WTC11 (cell line): ENCODE results near the gene ABHD3. TPM values are rescaled to one million over a fixed set of nuclear protein-coding genes. Genes with fewer than 3 reads are reported as not detected.
"Not testable (repeated sequence)": the region's sequence is repeated elsewhere in the genome, so short reads cannot be mapped to it uniquely, and the experiment has no call there.

Experiments
- ATAC-seq: fragments of 200-7000 bp; cut with Tn5 transposase; 2 replicates; pipeline ENCODE4 v1.10.0; 2021; ENCODE audit warnings: mild to moderate bottlenecking, moderate library complexity
- CTCF ChIA-PET: fragments of 300-600 bp; sonication (Branson Sonifier 250); formaldehyde crosslinking; loops from one replicate; lab custom pipeline; 2021; ENCODE audit warnings: antibody characterized with exemption; lab: Charles Lee
- POLR2A ChIA-PET: fragments of 350-600 bp; sonication (Branson Sonifier 250); formaldehyde crosslinking; loops from one replicate; lab custom pipeline; 2021; ENCODE audit warnings: antibody characterized with exemption; lab: Charles Lee
- DNase-seq: peaks from one replicate; pipeline ENCODE4 v3.0.0; 2021; ENCODE audit warnings: low spot score
- H3K27ac Mint-ChIP-seq: 2 replicates; pipeline ENCODE4 v1.8.0; 2021; ENCODE audit warnings: mixed read lengths
- H3K27me3 Mint-ChIP-seq: 2 replicates; pipeline ENCODE4 v1.8.0; 2021; ENCODE audit warnings: low read depth, mild to moderate bottlenecking, moderate library complexity, mixed read lengths
- H3K36me3 Mint-ChIP-seq: 2 replicates; pipeline ENCODE4 v1.8.0; 2021; ENCODE audit warnings: mixed read lengths
- H3K4me1 Mint-ChIP-seq: 2 replicates; pipeline ENCODE4 v1.8.0; 2022; ENCODE audit warnings: mixed read lengths
- H3K4me3 Mint-ChIP-seq: 2 replicates; pipeline ENCODE4 v1.8.0; 2021; ENCODE audit warnings: mild to moderate bottlenecking, moderate library complexity, mixed read lengths
- H3K9me3 Mint-ChIP-seq: 2 replicates; pipeline ENCODE4 v1.8.0; 2021; ENCODE audit warnings: mixed read lengths
- ELF4 ChIP-seq: sonication (generic); formaldehyde crosslinking; IDR thresholded peaks from 2 replicates; pipeline ENCODE4 v1.8.1; 2022; ENCODE audit warnings: low read depth, mild to moderate bottlenecking, moderate library complexity, missing genetic modification reagents
- EMX1 ChIP-seq: fragments of 250-450 bp; sonication (Bioruptor Pico); IDR thresholded peaks from 2 replicates; pipeline ENCODE4 v1.8.0; 2021; ENCODE audit warnings: mild to moderate bottlenecking
- ETV6 ChIP-seq: sonication (generic); formaldehyde crosslinking; IDR thresholded peaks from 2 replicates; pipeline ENCODE4 v1.8.1; 2022; ENCODE audit warnings: mild to moderate bottlenecking, missing genetic modification reagents
- FOXK1 ChIP-seq: sonication (generic); formaldehyde crosslinking; IDR thresholded peaks from 2 replicates; pipeline ENCODE4 v1.8.0; 2022; ENCODE audit warnings: mild to moderate bottlenecking, moderate library complexity, missing genetic modification reagents
- FOXP1 ChIP-seq: sonication (generic); formaldehyde crosslinking; IDR thresholded peaks from 2 replicates; pipeline ENCODE4 v1.8.0; 2022; ENCODE audit warnings: missing genetic modification reagents, mild to moderate bottlenecking, moderate library complexity, borderline replicate concordance
- GABPB1 ChIP-seq: sonication (generic); formaldehyde crosslinking; IDR thresholded peaks from 2 replicates; pipeline ENCODE4 v1.8.1; 2023; ENCODE audit warnings: mild to moderate bottlenecking, missing genetic modification reagents
- JAZF1 ChIP-seq: fragments of 250-450 bp; sonication (Bioruptor Pico); IDR thresholded peaks from 2 replicates; pipeline ENCODE4 v1.9.0; 2021; ENCODE audit warnings: moderate library complexity, mild to moderate bottlenecking, inconsistent platforms
- total RNA-seq: library from RNA; stranded (reverse); gene quantifications from 3 replicates; pipeline ENCODE4 v1.2.3, GENCODE V29; 2021
- TF ChIP-seq, protein P1 (sequence below): sonication (generic); formaldehyde crosslinking; IDR thresholded peaks from 2 replicates; pipeline ENCODE4 v1.8.0; 2023; ENCODE audit warnings: mild to moderate bottlenecking, missing genetic modification reagents
- TF ChIP-seq, protein P2 (sequence below): fragments of 250-450 bp; sonication (Bioruptor Pico); IDR thresholded peaks from 2 replicates; pipeline ENCODE4 v2.1.2; 2022; ENCODE audit warnings: mild to moderate bottlenecking, moderate library complexity
- TF ChIP-seq, protein P3 (sequence below): sonication (generic); formaldehyde crosslinking; IDR thresholded peaks from 2 replicates; pipeline ENCODE4 v1.8.1; 2023; ENCODE audit warnings: mild to moderate bottlenecking, missing genetic modification reagents, borderline replicate concordance
- TF ChIP-seq, protein P4 (sequence below): sonication (generic); formaldehyde crosslinking; IDR thresholded peaks from 2 replicates; pipeline ENCODE4 v1.8.0; 2022; ENCODE audit warnings: mild to moderate bottlenecking, missing genetic modification reagents
- TF ChIP-seq, protein P5 (sequence below): fragments of 250-450 bp; sonication (Bioruptor Pico); conservative IDR thresholded peaks from 2 replicates; pipeline ENCODE4 v1.9.0; 2021; ENCODE audit warnings: mild to moderate bottlenecking
- TF ChIP-seq, protein P6 (sequence below): sonication (generic); formaldehyde crosslinking; IDR thresholded peaks from 2 replicates; pipeline ENCODE4 v1.8.0; 2022; ENCODE audit warnings: mild to moderate bottlenecking, missing genetic modification reagents
- TF ChIP-seq, protein P7 (sequence below): sonication (generic); formaldehyde crosslinking; IDR thresholded peaks from 2 replicates; pipeline ENCODE4 v1.8.1; 2023; ENCODE audit warnings: mild to moderate bottlenecking, missing genetic modification reagents, moderate library complexity

The ABHD3 gene
- total RNA-seq, 1 experiment from 2014 or later: 11.1 TPM

DNA sequence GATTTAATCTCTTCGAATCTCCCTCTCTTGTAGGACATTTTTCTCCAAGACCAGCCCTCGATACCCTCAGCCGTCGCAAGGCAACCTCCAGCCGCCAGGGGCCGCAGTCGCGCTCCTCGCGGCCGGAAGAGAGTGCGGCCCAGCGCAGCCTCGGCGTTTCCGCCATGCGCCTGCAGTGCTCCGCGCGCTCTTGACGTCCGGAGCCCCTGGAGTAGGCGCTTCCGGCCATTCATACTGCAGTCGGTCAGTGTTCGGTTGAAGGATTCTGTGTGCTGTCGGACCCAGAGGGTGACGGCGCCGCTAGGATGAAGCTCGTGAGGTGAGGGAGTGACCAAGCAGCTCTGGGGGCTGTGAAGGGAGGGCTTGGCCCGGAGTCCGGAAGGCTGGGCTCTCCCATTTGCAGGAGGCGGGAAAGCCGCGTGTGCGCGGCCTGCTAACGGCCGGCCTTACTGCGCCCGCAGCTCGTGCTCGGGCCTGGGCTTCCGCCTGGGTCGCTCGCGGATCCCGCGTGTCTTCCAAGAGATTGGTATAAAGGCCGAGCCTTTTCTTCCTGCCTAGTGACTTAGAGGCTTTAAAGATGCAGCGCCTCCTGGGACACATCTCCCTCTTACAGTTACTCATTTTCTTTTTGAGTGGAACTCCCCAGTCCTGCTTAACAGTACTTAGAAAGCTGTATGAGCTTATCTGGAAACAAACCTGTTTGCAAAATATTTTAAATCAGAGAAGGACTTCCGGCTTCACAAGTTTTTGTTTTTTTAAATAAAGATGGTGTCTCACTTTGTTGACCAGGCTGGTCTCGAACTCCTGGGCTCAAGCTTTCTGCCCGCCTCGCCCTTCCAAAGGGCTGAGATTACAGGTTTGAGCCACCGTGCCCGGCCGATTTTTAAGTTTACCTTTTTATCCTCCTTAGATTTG is 92.2 kb downstream of the ABHD3 start, which contains the start of gene SNRPD1 (continued):
- TF ChIP-seq ELF4 (CRISPR knock-in tag) (no peak), EMX1 (CRISPR knock-in tag) (0 out of 2 replicates have a peak, but pooled peaks have one; percentile 39), GABPB1 (peak; percentile 93), JAZF1 (CRISPR knock-in tag) (no peak), ETV6 (CRISPR knock-in tag) (peak; percentile 97; the same call in 1 of the 2 replicates)
- TF ChIP-seq, protein P1, sequence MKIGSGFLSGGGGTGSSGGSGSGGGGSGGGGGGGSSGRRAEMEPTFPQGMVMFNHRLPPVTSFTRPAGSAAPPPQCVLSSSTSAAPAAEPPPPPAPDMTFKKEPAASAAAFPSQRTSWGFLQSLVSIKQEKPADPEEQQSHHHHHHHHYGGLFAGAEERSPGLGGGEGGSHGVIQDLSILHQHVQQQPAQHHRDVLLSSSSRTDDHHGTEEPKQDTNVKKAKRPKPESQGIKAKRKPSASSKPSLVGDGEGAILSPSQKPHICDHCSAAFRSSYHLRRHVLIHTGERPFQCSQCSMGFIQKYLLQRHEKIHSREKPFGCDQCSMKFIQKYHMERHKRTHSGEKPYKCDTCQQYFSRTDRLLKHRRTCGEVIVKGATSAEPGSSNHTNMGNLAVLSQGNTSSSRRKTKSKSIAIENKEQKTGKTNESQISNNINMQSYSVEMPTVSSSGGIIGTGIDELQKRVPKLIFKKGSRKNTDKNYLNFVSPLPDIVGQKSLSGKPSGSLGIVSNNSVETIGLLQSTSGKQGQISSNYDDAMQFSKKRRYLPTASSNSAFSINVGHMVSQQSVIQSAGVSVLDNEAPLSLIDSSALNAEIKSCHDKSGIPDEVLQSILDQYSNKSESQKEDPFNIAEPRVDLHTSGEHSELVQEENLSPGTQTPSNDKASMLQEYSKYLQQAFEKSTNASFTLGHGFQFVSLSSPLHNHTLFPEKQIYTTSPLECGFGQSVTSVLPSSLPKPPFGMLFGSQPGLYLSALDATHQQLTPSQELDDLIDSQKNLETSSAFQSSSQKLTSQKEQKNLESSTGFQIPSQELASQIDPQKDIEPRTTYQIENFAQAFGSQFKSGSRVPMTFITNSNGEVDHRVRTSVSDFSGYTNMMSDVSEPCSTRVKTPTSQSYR (CRISPR knock-in tag): no peak
- TF ChIP-seq, protein P2, sequence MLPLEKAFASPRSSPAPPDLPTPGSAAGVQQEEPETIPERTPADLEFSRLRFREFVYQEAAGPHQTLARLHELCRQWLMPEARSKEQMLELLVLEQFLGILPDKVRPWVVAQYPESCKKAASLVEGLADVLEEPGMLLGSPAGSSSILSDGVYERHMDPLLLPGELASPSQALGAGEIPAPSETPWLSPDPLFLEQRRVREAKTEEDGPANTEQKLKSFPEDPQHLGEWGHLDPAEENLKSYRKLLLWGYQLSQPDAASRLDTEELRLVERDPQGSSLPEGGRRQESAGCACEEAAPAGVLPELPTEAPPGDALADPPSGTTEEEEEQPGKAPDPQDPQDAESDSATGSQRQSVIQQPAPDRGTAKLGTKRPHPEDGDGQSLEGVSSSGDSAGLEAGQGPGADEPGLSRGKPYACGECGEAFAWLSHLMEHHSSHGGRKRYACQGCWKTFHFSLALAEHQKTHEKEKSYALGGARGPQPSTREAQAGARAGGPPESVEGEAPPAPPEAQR (CRISPR knock-in tag): no peak
- TF ChIP-seq, protein P3, sequence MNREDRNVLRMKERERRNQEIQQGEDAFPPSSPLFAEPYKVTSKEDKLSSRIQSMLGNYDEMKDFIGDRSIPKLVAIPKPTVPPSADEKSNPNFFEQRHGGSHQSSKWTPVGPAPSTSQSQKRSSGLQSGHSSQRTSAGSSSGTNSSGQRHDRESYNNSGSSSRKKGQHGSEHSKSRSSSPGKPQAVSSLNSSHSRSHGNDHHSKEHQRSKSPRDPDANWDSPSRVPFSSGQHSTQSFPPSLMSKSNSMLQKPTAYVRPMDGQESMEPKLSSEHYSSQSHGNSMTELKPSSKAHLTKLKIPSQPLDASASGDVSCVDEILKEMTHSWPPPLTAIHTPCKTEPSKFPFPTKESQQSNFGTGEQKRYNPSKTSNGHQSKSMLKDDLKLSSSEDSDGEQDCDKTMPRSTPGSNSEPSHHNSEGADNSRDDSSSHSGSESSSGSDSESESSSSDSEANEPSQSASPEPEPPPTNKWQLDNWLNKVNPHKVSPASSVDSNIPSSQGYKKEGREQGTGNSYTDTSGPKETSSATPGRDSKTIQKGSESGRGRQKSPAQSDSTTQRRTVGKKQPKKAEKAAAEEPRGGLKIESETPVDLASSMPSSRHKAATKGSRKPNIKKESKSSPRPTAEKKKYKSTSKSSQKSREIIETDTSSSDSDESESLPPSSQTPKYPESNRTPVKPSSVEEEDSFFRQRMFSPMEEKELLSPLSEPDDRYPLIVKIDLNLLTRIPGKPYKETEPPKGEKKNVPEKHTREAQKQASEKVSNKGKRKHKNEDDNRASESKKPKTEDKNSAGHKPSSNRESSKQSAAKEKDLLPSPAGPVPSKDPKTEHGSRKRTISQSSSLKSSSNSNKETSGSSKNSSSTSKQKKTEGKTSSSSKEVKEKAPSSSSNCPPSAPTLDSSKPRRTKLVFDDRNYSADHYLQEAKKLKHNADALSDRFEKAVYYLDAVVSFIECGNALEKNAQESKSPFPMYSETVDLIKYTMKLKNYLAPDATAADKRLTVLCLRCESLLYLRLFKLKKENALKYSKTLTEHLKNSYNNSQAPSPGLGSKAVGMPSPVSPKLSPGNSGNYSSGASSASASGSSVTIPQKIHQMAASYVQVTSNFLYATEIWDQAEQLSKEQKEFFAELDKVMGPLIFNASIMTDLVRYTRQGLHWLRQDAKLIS (CRISPR knock-in tag): no peak
- TF ChIP-seq, protein P4, sequence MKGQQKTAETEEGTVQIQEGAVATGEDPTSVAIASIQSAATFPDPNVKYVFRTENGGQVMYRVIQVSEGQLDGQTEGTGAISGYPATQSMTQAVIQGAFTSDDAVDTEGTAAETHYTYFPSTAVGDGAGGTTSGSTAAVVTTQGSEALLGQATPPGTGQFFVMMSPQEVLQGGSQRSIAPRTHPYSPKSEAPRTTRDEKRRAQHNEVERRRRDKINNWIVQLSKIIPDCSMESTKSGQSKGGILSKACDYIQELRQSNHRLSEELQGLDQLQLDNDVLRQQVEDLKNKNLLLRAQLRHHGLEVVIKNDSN (CRISPR knock-in tag): peak; percentile 65; the same call in 1 of the 2 replicates

DNA sequence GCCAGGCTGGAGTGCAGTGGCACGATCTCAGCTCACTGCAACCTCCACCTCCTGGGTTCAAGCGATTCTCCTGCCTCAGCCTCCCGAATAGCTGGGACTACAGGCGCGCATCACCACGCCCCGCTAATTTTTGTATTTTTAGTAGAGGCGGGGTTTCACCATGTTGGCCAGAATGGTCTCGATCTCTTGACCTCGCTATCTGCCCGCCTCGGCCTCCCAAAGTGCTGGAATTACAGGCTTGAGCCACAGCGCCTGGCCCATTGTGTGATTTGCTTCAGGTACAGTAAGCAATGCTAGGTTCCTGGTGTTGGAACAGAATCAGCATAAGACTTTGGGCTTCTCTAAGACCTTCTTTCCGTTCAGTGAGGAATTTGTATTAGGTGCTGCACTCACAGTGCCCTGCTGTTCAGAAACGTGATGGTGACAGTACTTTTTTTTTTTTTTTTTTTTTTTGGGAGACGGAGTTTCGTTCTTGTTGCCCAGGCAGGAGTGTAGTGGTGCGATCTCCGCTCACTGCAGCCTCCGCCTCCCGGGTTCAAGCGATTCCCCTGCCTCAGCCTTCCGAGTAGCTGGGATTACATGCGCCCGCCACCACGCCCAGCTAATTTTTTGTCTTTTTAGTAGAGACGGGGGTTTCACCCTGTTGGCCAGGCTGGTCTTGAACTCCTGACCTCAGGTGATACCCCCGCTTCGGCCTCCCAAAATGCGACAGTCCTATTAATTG is 93.0 kb downstream of the ABHD3 start:
- Mint-ChIP-seq H3K36me3 (peaks cover 23% of the 10 kb centered on the region), H3K4me1 (peaks cover 19% of the 10 kb centered on the region), H3K4me3 (peak overlapping the region; percentile 97), H3K27ac (peak overlapping the region; percentile 99), H3K9me3 (peaks cover 12% of the 10 kb centered on the region)
- not testable (repeated sequence) for H3K27me3 Mint-ChIP-seq, DNase-seq
- peak; percentile 9 for ATAC-seq
- ChIA-PET POLR2A (interaction anchor here (3.6 kb wide), 1 partner anchor 11 kb away, joined by 24 read pairs; the partner anchor contains the start of gene ESCO1), CTCF (interaction anchor here (0.7 to 6.3 kb wide), 4 partner anchors 11 to 1531 kb away, joined by 3 to 86 read pairs (median 4); partner anchors contain the start of gene ESCO1)

DNA sequence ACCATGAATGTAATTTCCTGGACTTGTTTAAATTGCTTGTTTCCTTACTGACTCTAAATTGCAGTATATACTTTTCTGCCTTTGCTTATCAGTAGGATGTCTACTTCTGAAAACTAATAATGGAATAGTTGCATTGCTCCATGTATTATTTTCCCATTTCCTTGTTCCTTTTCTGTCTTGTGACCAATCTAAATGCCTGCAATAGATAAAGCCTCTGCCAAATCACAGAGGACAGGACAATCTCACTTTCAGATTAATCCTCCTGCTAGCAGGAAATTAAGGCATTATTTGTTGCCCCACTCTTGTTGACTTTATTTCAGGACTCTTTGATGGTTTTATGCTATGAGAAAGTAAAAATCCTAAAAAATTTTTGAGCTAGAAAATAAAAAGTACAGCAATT is 99.4 kb downstream of the ABHD3 start:
- H3K36me3 Mint-ChIP-seq: no peaks in the 10 kb centered on the region
- H3K27me3 Mint-ChIP-seq: peaks cover 11% of the 10 kb centered on the region
- DNase-seq (no peak), ATAC-seq (no peak)
- POLR2A ChIA-PET: no interaction called here
- H3K4me1 Mint-ChIP-seq: peaks cover 2% of the 10 kb centered on the region; the same call in 1 of the 2 replicates
- H3K4me3 Mint-ChIP-seq: no peak overlapping the region
- TF ChIP-seq FOXK1 (CRISPR knock-in tag): no peak
- TF ChIP-seq, protein P5, sequence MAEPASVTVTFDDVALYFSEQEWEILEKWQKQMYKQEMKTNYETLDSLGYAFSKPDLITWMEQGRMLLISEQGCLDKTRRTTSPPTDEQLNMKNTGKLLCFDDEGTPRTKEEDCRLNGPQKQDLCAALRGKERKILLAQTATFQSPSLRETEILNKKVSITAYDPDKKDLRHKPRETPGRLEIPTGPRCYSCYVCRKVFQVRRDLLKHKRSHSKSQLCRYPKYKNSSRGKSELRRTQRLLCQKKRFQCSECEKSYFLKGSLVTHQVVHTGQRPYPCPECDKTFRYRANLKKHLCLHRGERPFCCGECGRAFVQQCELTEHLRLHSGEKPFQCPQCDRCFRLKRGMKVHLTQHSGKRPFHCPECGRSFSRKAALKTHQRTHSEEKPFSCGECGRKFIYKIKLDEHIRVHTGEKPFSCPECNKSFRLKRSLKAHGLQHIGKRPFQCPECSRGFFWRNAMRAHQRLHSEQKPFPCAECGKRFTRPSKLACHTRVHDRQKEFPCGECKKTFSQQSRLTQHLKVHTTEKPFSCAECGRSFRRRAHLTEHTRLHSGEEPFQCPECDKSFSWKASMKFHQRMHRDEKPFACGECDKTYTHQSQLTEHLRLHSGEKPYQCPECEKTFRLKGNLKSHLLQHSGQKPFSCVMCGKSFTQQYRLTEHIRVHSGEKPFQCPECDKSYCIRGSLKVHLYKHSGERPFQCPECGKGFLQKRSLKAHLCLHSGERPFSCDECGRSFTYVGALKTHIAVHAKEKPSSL (CRISPR knock-in tag): no peak
- TF ChIP-seq, protein P6, sequence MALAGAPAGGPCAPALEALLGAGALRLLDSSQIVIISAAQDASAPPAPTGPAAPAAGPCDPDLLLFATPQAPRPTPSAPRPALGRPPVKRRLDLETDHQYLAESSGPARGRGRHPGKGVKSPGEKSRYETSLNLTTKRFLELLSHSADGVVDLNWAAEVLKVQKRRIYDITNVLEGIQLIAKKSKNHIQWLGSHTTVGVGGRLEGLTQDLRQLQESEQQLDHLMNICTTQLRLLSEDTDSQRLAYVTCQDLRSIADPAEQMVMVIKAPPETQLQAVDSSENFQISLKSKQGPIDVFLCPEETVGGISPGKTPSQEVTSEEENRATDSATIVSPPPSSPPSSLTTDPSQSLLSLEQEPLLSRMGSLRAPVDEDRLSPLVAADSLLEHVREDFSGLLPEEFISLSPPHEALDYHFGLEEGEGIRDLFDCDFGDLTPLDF (CRISPR knock-in tag): no peak
- TF ChIP-seq FOXP1 (CRISPR knock-in tag): no peak
- TF ChIP-seq, protein P7, sequence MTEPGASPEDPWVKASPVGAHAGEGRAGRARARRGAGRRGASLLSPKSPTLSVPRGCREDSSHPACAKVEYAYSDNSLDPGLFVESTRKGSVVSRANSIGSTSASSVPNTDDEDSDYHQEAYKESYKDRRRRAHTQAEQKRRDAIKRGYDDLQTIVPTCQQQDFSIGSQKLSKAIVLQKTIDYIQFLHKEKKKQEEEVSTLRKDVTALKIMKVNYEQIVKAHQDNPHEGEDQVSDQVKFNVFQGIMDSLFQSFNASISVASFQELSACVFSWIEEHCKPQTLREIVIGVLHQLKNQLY (CRISPR knock-in tag): no peak
- CTCF ChIA-PET: no interaction called here
- no peaks in the 10 kb centered on the region for H3K9me3 Mint-ChIP-seq
- no peak overlapping the region for H3K27ac Mint-ChIP-seq
